ENCODE results near the gene MSH3. TPM values are rescaled to one million over a fixed set of nuclear protein-coding genes. Genes with fewer than 3 reads are reported as not detected.

Gene MSH3
- total RNA-seq, 4 donors from 2014 or later, result 11.0 to 15.0 (median 12.4) TPM

DNA sequence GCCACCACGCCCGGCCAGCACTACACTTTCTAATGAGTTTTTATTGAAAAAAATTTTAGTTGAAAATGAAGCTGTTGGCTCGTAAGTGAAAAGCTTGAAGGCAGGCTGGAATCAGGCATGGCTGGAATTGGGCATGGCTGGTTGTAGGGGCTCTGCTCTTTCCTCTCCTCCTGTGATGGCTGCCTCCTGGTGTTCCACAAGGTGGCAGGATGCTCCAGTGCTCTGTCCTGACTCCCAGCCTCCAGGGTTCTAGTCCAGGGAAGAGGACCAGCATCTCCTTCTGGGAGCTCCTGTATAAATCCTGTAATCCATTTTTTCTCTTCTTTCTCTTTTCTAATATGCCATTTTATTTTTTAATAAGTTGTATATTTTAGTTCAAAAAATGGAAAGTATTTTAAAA, 57.5 kb downstream of the MSH3 start:
- Histone ChIP-seq H3K27ac (no peak overlapping the region), H3K27me3 (no peaks in the 10 kb centered on the region), H3K4me3 (no peak overlapping the region), H3K4me1 (no peaks in the 10 kb centered on the region), H3K9me3 (no peaks in the 10 kb centered on the region), H3K36me3 (peaks cover 5% of the 10 kb centered on the region)
- TF ChIP-seq POLR2A (IDR thresholded peaks at IDR 0.05) (no peak), POLR2AphosphoS5 (IDR thresholded peaks at IDR 0.05) (no peak), EP300 (IDR thresholded peaks at IDR 0.05) (no peak)
- TF ChIP-seq, protein P1, sequence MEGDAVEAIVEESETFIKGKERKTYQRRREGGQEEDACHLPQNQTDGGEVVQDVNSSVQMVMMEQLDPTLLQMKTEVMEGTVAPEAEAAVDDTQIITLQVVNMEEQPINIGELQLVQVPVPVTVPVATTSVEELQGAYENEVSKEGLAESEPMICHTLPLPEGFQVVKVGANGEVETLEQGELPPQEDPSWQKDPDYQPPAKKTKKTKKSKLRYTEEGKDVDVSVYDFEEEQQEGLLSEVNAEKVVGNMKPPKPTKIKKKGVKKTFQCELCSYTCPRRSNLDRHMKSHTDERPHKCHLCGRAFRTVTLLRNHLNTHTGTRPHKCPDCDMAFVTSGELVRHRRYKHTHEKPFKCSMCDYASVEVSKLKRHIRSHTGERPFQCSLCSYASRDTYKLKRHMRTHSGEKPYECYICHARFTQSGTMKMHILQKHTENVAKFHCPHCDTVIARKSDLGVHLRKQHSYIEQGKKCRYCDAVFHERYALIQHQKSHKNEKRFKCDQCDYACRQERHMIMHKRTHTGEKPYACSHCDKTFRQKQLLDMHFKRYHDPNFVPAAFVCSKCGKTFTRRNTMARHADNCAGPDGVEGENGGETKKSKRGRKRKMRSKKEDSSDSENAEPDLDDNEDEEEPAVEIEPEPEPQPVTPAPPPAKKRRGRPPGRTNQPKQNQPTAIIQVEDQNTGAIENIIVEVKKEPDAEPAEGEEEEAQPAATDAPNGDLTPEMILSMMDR (IDR thresholded peaks at IDR 0.05), result no peak
- no peak for DNase-seq (ENCODE audit: low spot score in 2 of 2)
- 98% methylated on average over 3 of the region's 3 CpGs for WGBS

DNA sequence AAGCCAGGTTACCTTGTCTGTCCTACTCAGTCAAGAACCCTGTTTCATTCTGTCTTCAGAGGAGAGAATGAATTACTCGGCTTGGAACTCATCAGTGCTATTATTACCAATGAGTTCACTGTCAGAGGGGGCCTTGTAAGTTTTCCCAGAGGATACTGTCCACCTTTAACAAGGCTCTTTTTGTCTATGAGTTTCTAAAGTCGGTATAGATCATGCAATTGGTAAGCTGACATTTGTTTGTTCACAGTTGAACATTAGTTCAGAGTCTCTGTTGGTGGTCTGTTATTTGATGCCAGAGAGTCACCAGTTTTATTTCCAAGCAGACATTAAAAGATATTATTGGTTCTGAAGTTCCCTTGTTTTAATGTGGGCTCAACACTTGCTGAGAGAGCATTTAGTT, 58.5 kb downstream of the MSH3 start:
- WGBS, result 89% methylated on average over 2 of the region's 2 CpGs
- H3K4me3 ChIP-seq, result no peak overlapping the region
- H3K27me3 ChIP-seq, result no peaks in the 10 kb centered on the region
- no peaks in the 10 kb centered on the region for H3K9me3 ChIP-seq
- peaks cover 7% of the 10 kb centered on the region for H3K36me3 ChIP-seq
- DNase-seq (ENCODE audit: low spot score in 2 of 2), result no peak
- H3K4me1 ChIP-seq, result no peaks in the 10 kb centered on the region
- H3K27ac ChIP-seq, result no peak overlapping the region
- TF ChIP-seq POLR2AphosphoS5 (IDR thresholded peaks at IDR 0.05) (no peak), EP300 (IDR thresholded peaks at IDR 0.05) (no peak), POLR2A (IDR thresholded peaks at IDR 0.05) (no peak)
- TF ChIP-seq, protein P1 (IDR thresholded peaks at IDR 0.05), result no peak

DNA sequence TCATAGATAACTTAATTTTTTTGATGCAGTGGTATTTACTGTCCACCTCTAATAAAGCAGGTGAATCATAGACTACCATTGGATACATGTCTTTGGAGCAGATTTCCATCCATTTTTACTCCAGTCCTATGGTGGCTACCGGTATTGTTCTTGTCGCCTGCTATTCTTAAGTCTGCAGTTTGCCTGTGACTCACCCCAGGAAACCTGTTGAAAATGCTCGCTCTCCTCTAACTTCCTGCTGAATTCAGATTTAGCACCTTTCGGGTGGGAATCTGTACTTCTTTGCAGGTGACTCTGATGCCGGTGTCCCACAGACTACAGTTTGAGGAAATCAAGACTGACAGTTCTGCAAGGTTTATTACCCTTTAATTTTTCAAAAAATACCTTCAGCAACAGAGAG, 59.2 kb downstream of the MSH3 start:
- TF ChIP-seq POLR2A (IDR thresholded peaks at IDR 0.05) (no peak), POLR2AphosphoS5 (IDR thresholded peaks at IDR 0.05) (no peak), EP300 (IDR thresholded peaks at IDR 0.05) (no peak)
- TF ChIP-seq, protein P1 (IDR thresholded peaks at IDR 0.05), result no peak
- WGBS, result 83% methylated on average over 5 of the region's 5 CpGs

DNA sequence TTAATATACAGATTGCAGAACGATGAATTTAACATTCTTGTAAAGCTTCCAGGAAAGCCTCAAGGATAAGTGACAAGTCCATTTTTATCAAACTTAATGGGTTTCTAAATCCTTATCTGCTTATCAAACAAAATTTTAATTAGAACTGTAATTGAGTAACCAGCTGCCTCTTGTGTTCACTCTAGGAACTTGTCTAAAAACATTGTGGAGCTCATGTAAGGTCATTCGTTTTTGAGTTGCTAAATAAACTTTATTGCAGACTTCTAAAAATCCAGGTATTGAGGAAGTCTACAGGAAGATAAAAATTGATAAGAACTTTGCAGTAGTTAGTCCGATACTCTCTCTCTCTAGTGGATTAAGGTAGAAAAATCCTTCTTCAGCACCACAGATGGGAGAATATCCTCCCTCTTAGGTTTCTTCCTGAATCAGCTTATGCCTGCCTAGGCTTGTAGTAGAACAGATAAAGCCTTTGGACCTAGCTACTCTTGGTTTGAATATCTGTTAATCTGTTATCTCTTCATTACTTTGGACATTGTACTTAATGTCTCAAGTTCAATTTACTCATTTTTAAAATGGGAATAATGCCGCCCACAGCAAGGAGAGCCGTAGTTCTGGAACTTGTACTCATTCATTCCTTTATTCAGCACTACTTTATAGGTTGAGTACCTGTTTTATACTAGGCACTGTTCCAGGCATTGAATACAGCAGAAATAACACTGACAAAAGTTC, 60.3 kb downstream of the MSH3 start:
- TF ChIP-seq POLR2A (IDR thresholded peaks at IDR 0.05), result no peak
- TF ChIP-seq POLR2AphosphoS5 (IDR thresholded peaks at IDR 0.05), result no peak
- no peak for TF ChIP-seq EP300 (IDR thresholded peaks at IDR 0.05)
- TF ChIP-seq, protein P1 (IDR thresholded peaks at IDR 0.05), result no peak
- peaks cover 13% of the 10 kb centered on the region for H3K36me3 ChIP-seq
- H3K27ac ChIP-seq, result no peak overlapping the region
- H3K9me3 ChIP-seq, result no peaks in the 10 kb centered on the region
- H3K27me3 ChIP-seq, result no peaks in the 10 kb centered on the region
- H3K4me3 ChIP-seq, result no peak overlapping the region
- no peak for DNase-seq (ENCODE audit: low spot score in 2 of 2)
- H3K4me1 ChIP-seq, result no peaks in the 10 kb centered on the region
- 54% methylated on average over 5 of the region's 5 CpGs for WGBS

More for the DNA sequence above, 59.2 kb downstream of the MSH3 start:
- no peaks in the 10 kb centered on the region for H3K4me1 ChIP-seq
- H3K36me3 ChIP-seq, result peaks cover 7% of the 10 kb centered on the region
- H3K4me3 ChIP-seq, result no peak overlapping the region
- no peaks in the 10 kb centered on the region for H3K9me3 ChIP-seq
- H3K27ac ChIP-seq, result no peak overlapping the region
- DNase-seq (ENCODE audit: low spot score in 2 of 2), result no peak
- H3K27me3 ChIP-seq, result no peaks in the 10 kb centered on the region

DNA sequence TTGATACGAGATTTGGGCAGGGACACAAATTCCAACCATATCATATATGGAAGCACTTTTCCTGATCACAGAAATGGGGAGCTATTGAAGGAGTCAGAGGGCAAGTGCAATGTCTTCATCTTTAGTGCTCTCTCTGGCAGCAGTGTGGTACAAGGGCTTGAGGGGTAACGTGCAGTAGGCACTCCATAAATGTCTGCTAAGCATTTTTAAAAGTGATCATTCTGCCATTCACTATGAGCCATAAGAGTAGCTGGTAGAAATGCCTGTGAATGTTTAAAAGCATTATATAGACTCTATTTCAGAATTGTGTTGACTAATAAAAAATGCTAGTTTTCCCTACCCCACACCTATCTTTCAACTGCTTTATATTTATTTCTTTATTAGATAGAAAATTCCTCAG, 61.4 kb downstream of the MSH3 start:
- TF ChIP-seq POLR2AphosphoS5 (IDR thresholded peaks at IDR 0.05) (no peak), EP300 (IDR thresholded peaks at IDR 0.05) (no peak), POLR2A (IDR thresholded peaks at IDR 0.05) (no peak)
- TF ChIP-seq, protein P1 (IDR thresholded peaks at IDR 0.05), result no peak
- 95% methylated on average over 2 of the region's 2 CpGs for WGBS
- Histone ChIP-seq H3K36me3 (peaks cover 15% of the 10 kb centered on the region), H3K4me1 (no peaks in the 10 kb centered on the region), H3K27ac (no peak overlapping the region), H3K27me3 (no peaks in the 10 kb centered on the region), H3K9me3 (peaks cover 3% of the 10 kb centered on the region), H3K4me3 (no peak overlapping the region)
- DNase-seq (ENCODE audit: low spot score in 2 of 2), result no peak

Measured in suprapubic skin (tissue), 4 donors.